ENCODE data around the gene ZNF274. TPM values are rescaled to one million over a fixed set of nuclear protein-coding genes. Genes with fewer than 3 reads are reported as not detected.

ZNF274 gene
- total and polyA plus RNA-seq, 2 of the 8 experiments (the other 6 are each of a cell fraction or from before 2014, with no cell fraction given), result 13.3 to 25.1 TPM

DNA sequence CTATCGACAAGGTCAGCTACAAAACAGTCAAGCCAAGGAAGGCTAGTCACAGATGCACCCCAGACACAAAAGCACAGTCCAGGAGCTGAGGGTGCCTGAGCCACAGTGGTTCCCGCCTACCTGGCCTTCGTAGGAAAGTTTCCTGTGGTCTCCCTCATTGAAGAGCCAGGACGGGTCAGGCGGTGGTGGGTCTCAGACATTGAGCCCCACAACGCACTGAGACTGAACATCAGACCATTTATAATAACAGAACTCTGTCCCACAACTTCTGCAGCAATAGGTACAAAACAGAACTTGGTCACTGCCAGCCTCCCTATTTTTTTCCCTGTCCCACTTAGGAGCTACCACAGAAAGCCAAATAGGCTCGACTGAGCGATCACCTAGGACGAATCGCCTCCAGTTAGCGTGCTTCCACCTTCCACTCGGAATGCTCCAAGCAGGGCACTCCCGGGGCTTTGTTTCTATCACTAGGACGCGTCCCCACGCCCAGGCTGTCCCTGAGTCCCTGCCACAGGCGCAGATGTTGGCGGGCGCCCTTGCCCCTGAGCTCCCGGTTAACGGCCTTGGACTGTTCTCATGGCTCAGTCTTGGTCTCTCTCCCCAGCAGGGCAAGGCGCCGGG, 45.2 kb downstream of the ZNF274 start:
- CTCF ChIA-PET (ENCODE audit: partially characterized antibody), result interaction anchor here (0.6 to 2.7 kb wide), 13 partner anchors 9 to 204 kb away, joined by 3 to 12 read pairs (median 4); no protein-coding TSS in a partner anchor
- H2AFZ ChIP-seq (ENCODE audit: low read length), result peak overlapping the region; percentile 64

More for the DNA sequence above, 45.2 kb downstream of the ZNF274 start:
- H2BK5ac ChIP-seq (ENCODE audit: low read depth, low read length), result peak overlapping the region; percentile 93
- DNase-seq (ENCODE audit: low read depth in 1 of 2, low spot score in 2 of 2) (no peak), FAIRE-seq (no peak)
- H3K79me2 ChIP-seq (ENCODE audit: control insufficient read depth in 1 of 2, insufficient read depth in 2 of 2, low read length in 2 of 2), result peaks cover 12 to 34% of the 10 kb centered on the region in 2 experiments; a peak in 3 of 4 replicates
- H3K18ac ChIP-seq (ENCODE audit: extremely low read depth, low read length), result peak overlapping the region; percentile 95
- peaks cover 3 to 14% of the 10 kb centered on the region in 2 experiments for H4K20me1 ChIP-seq (replicated peaks in 1 of 2; ENCODE audit: control insufficient read depth in 1 of 2, insufficient read depth in 2 of 2, low read length in 2 of 2)
- H3K36me3 ChIP-seq (ENCODE audit: control insufficient read depth in 2 of 4, insufficient read depth in 4 of 4, low read length in 3 of 4), result peaks cover 20 to 32% (median 28%) of the 10 kb centered on the region in 4 experiments
- POLR2A ChIA-PET (ENCODE audit: partially characterized antibody), result interaction anchor here (0.6 to 4.1 kb wide), 53 partner anchors 8 to 297 kb away, joined by 3 to 52 read pairs (median 5); partner anchors contain the start of genes ZNF274, ZNF497, ZNF606 and ZNF8
- H2BK12ac ChIP-seq (ENCODE audit: low read depth, low read length), result no peak overlapping the region
- H3K23ac ChIP-seq (ENCODE audit: insufficient read length), result no peak overlapping the region
- peak overlapping the region; percentile 100; the same call in 1 of the 2 replicates for H4K8ac ChIP-seq (ENCODE audit: extremely low read depth, insufficient read depth, low read length)
- H3K27ac ChIP-seq (ENCODE audit: low read depth, low read length), result peak overlapping the region; percentile 97
- no peak overlapping the region for H2BK20ac ChIP-seq (ENCODE audit: low read length)
- H3K23me2 ChIP-seq (ENCODE audit: low read depth, low read length), result peaks cover 10% of the 10 kb centered on the region
- H3K4me2 ChIP-seq (ENCODE audit: insufficient read depth in 1 of 2, low read depth in 2 of 2, low read length in 2 of 2), result peak overlapping the region; percentile 89 to 92
- H3K79me1 ChIP-seq (ENCODE audit: low read depth, low read length), result peaks cover 10% of the 10 kb centered on the region
- 9% methylated on average over 23 of the region's 23 CpGs; no CpG with 5 or more reads in 1 of the 2 experiments for WGBS, 2 experiments (ENCODE audit: extremely low coverage in 1 of 2, insufficient coverage in 1 of 2, insufficient read length in 1 of 2, insufficient replicate concordance in 2 of 2, low coverage in 1 of 2, low lambda C conversion rate in 2 of 2, missing lambda C conversion rate in 1 of 2)
- peak overlapping the region; percentile 81 to 96 (median 90) for H3K4me3 ChIP-seq (ENCODE audit: extremely low read depth in 1 of 4, insufficient read depth in 2 of 4, low read depth in 3 of 4, low read length in 4 of 4)
- peak overlapping the region; percentile 98 for H4K5ac ChIP-seq (ENCODE audit: insufficient read length, low read depth, low read length)
- H4K91ac ChIP-seq (replicated peaks; ENCODE audit: insufficient read length, low read length), result peak overlapping the region; percentile 70
- no peak overlapping the region for H2BK120ac ChIP-seq (replicated peaks; ENCODE audit: low read depth, low read length)
- TF ChIP-seq PHF8 (conservative IDR thresholded peaks at IDR 0.05; ENCODE audit: low read depth, low read length) (no peak), BRCA1 (IDR thresholded peaks at IDR 0.05; ENCODE audit: low read depth, low read length) (no peak), SIN3A (conservative IDR thresholded peaks at IDR 0.05 in 1 of 2, IDR thresholded peaks at IDR 0.05 in 1 of 2; ENCODE audit: low read depth in 1 of 2, low read length in 2 of 2) (no peak)
- TF ChIP-seq, protein P1, sequence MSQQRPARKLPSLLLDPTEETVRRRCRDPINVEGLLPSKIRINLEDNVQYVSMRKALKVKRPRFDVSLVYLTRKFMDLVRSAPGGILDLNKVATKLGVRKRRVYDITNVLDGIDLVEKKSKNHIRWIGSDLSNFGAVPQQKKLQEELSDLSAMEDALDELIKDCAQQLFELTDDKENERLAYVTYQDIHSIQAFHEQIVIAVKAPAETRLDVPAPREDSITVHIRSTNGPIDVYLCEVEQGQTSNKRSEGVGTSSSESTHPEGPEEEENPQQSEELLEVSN (IDR thresholded peaks at IDR 0.05), result 0 out of 2 replicates have a peak, but pooled peaks have one; percentile 23
- H3K9me3 ChIP-seq (ENCODE audit: insufficient read depth in 2 of 2, low read depth in 1 of 2, low read length in 1 of 2), result no peaks in the 10 kb centered on the region; a peak in 1 of 4 replicates
- no peak overlapping the region for H3K14ac ChIP-seq (ENCODE audit: insufficient read length)
- peaks cover 3 to 14% (median 5%) of the 10 kb centered on the region in 4 experiments for H3K4me1 ChIP-seq (replicated peaks in 1 of 4; ENCODE audit: control insufficient read depth in 3 of 4, insufficient read depth in 4 of 4, low read length in 3 of 4)
- H2AK5ac ChIP-seq (ENCODE audit: low read depth, low read length), result no peak overlapping the region
- H3K4ac ChIP-seq (replicated peaks; ENCODE audit: insufficient read length, low read depth, low read length), result peak overlapping the region; percentile 4
- no peaks in the 10 kb centered on the region for H3K27me3 ChIP-seq (replicated peaks in 1 of 4; ENCODE audit: control insufficient read depth in 3 of 4, extremely low read depth in 1 of 4, insufficient read depth in 3 of 4, low read length in 3 of 4)
- H2BK15ac ChIP-seq (ENCODE audit: low read length), result peak overlapping the region; percentile 77; the same call in 1 of the 2 replicates
- peak overlapping the region; percentile 95 for H3K56ac ChIP-seq (replicated peaks; ENCODE audit: insufficient read length, low read depth, low read length)
- H3K9ac ChIP-seq (replicated peaks in 1 of 4; ENCODE audit: extremely low read depth in 1 of 4, low read depth in 3 of 4, low read length in 3 of 4), result peak overlapping the region; percentile 48 to 97 (median 95)
